ENCODE results near the gene TANGO2. TPM values are rescaled to one million over a fixed set of nuclear protein-coding genes. Genes with fewer than 3 reads are reported as not detected.

TANGO2 gene
- total RNA-seq, 4 donors from 2014 or later, result 12.4 to 36.1 (median 19.8) TPM

GRCh38 chr22:19974268-19974861, 46.5 kb upstream of the TANGO2 start:
- TF ChIP-seq CTCF (IDR thresholded peaks at IDR 0.05), result no peak
- no peak for TF ChIP-seq POLR2A (IDR thresholded peaks at IDR 0.05)
- 60% methylated on average over 9 to 11 of the region's 11 CpGs for WGBS, 2 donors
- intact Hi-C loops (cut with DNase I; ENCODE audit: low total_unique reads), result loop anchor here (5.0 kb wide), 2 partner anchors 38 to 153 kb away; no protein-coding TSS in a partner anchor

DNA sequence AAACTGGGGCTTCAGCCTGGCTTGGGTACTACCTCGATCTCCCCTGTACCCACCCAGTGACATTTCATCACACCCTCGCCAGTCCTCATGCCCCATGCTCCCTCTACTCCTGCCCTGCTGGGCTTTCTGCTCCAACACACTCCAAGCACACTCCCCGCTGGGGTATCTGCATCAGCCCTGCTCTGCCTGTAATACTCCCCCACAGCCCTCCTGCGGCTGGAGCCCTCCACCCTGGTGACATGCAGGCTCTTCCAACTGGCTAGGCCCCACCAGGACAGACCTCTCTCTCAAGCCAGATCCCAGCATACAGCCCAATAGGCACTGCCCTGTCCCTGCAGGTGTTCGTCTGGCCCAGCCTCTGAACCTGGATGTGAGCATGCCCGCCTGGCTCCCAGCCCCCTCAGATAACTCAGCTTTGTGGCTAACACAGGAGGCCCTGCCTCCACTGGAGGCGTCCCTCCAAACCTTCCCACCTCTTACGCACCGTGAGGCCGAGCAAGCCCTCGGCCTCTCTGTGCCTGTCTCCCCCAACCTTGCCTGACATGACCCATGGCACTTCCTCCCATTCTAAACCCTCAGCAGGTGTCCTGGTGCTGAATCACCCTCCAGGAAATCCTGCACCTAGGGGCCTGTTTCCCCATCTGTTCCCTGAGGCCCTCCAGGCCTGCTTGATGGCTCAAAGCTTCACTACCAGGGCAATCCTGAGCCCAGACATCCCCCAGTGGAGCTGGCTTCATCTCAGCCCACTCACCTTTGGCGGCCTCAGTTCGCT, 45.8 kb upstream of the TANGO2 start:
- 72 to 75% methylated on average over 12 to 13 of the region's 13 CpGs for WGBS, 2 donors
- no peak for TF ChIP-seq POLR2A (IDR thresholded peaks at IDR 0.05)
- no peak for TF ChIP-seq CTCF (IDR thresholded peaks at IDR 0.05)
- intact Hi-C loops (cut with DNase I; ENCODE audit: low total_unique reads), result loop anchor here (5.0 kb wide), 2 partner anchors 37 to 152 kb away; no protein-coding TSS in a partner anchor
- H3K4me3 ChIP-seq (ENCODE audit: low read depth, poor library complexity, severe bottlenecking), result no peak overlapping the region
- no peak for DNase-seq (ENCODE audit: low spot score in 2 of 2)

More at GRCh38 chr22:19974268-19974861, 46.5 kb upstream of the TANGO2 start:
- H3K4me3 ChIP-seq (ENCODE audit: low read depth, poor library complexity, severe bottlenecking), result no peak overlapping the region
- DNase-seq (ENCODE audit: low spot score in 2 of 2), result no peak

DNA sequence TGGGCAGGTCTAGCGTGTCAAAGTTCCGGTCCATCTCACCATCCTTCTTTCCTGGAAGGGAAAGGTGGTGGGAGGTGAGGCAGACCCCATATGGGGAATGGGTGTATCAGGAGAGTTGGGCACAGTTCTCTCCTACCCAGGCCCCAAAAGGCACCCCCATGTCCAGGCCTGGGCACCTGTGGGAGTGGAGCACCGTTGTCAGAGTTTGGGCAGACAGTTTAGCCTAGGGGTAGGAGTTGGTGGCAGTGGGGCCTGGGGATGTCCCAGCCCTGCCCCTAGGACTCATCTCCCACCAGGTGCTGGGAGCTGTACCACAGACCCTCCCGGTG, 45.2 kb upstream of the TANGO2 start:
- intact Hi-C loops (cut with DNase I; ENCODE audit: low total_unique reads), result no loop called here
- H3K4me3 ChIP-seq (ENCODE audit: low read depth, poor library complexity, severe bottlenecking), result no peak overlapping the region
- 88 to 89% methylated on average over 4 of the region's 4 CpGs for WGBS, 2 donors
- DNase-seq (ENCODE audit: low spot score in 2 of 2), result no peak
- TF ChIP-seq CTCF (IDR thresholded peaks at IDR 0.05) (no peak), POLR2A (IDR thresholded peaks at IDR 0.05) (no peak)

GRCh38 chr22:19976671-19977070, 44.2 kb upstream of the TANGO2 start:
- TF ChIP-seq CTCF (IDR thresholded peaks at IDR 0.05) (no peak), POLR2A (IDR thresholded peaks at IDR 0.05) (no peak)
- H3K4me3 ChIP-seq (ENCODE audit: low read depth, poor library complexity, severe bottlenecking), result no peak overlapping the region
- 73 to 75% methylated on average over 3 of the region's 3 CpGs for WGBS, 2 donors
- intact Hi-C loops (cut with DNase I; ENCODE audit: low total_unique reads), result no loop called here
- DNase-seq (ENCODE audit: low spot score in 2 of 2), result no peak

DNA sequence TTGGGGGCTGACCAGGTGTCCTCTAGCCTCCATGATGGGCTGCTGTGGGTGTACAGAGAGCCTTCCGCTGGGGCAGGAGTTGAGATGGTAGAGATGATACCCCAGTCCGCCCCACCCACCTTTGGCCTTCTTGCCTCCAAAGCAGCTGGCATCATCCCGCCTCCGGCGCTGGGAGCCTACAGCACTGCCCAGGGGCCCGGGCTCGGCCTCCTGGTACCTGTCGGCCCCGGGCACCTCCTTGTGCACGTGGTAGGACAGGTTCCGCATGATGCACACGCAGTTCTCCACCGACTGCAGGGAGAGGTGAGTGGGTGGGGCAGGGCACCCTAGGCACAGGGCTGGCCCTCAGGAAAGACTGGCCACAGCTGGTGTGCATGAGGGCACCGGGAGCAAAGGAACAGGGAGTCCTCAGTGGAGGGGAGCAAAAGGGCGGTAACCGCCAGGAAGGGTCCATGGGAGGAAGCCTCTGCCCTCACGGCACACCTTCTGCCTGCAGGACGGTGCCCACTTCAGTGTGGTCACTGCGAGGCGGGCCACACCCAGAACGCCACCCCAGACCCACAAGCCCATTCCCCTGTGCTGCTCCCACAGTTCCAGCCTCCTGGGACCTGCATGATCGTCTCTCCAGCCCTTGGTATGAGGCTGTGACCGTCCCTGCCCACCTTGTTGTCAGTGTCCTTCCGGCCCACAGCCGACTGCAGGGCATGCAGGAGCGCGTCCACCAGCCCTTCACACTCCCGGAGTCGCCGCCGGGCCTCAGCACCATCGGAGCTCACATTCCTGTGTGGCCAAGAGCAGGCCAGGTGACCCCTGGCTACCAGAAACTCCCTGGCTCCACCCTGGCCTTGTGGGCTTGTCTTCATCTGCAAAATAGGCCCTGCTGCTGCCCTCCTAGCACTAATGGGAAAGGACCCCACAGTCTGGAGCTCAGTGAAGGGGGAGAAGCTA, 43.3 kb upstream of the TANGO2 start:
- no peak for DNase-seq (ENCODE audit: low spot score in 2 of 2)
- TF ChIP-seq POLR2A (IDR thresholded peaks at IDR 0.05), result no peak
- H3K4me3 ChIP-seq (ENCODE audit: low read depth, poor library complexity, severe bottlenecking), result no peak overlapping the region
- intact Hi-C loops (cut with DNase I; ENCODE audit: low total_unique reads), result no loop called here
- 77 to 84% methylated on average over 25 to 32 of the region's 32 CpGs for WGBS, 2 donors

GRCh38 chr22:19978748-19979147, 42.2 kb upstream of the TANGO2 start:
- TF ChIP-seq CTCF (IDR thresholded peaks at IDR 0.05), result no peak
- no peak for TF ChIP-seq POLR2A (IDR thresholded peaks at IDR 0.05)
- intact Hi-C loops (cut with DNase I; ENCODE audit: low total_unique reads), result no loop called here
- no peak overlapping the region for H3K4me3 ChIP-seq (ENCODE audit: low read depth, poor library complexity, severe bottlenecking)
- DNase-seq (ENCODE audit: low spot score in 2 of 2), result no peak
- 90 to 97% methylated on average over 7 to 17 of the region's 17 CpGs for WGBS, 2 donors

All from lower leg skin (tissue), 4 donors.